ENCODE results near the gene BRD7.
"Not testable (repeated sequence)": the region's sequence is repeated elsewhere in the genome, so short reads cannot be mapped to it uniquely, and the experiment has no call there.

The BRD7 gene

DNA sequence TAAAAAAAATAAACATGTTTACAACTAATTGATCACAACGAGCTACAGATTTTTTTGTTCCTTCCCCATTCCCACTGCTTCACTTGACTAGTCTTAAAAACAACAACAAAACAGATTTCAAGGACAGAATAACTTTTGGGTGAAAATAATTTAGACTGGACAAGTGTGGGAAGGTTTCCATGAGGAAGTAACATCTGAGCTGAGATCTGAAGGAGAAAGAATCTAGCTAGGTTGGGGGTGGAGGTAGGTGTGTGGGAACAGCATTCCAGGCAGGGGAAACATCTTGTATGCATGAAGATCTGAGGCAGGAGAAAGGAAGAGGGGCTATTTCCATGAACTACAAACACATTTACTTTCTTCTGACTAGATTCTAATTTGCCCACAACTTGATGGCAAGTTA lies 9.2 kb downstream of the BRD7 start:
- Histone ChIP-seq H3K27ac (ENCODE audit: insufficient read depth, low read depth, low read length, poor library complexity, severe bottlenecking) (no peak overlapping the region), H3K27me3 (ENCODE audit: control insufficient read depth, insufficient read depth, low read length, poor library complexity, severe bottlenecking) (no peaks in the 10 kb centered on the region), H3K36me3 (ENCODE audit: control insufficient read depth, insufficient read depth, low read length) (peaks cover 28% of the 10 kb centered on the region), H3K9me3 (ENCODE audit: control insufficient read depth, low read length) (no peaks in the 10 kb centered on the region), H3K4me3 (ENCODE audit: insufficient read depth, low read depth, low read length) (no peak overlapping the region), H3K4me1 (ENCODE audit: control insufficient read depth, insufficient read depth, low read length) (no peaks in the 10 kb centered on the region)
- WGBS, 2 experiments: 88 to 92% methylated on average over 1 of the region's 1 CpG

- WGBS, 2 experiments: 85 to 92% methylated on average over 6 to 8 of the region's 11 CpGs
- no peak overlapping the region for H3K4me3 ChIP-seq (ENCODE audit: insufficient read depth, low read depth, low read length)
- no peaks in the 10 kb centered on the region for H3K4me1 ChIP-seq (ENCODE audit: control insufficient read depth, insufficient read depth, low read length)
- no peak overlapping the region for H3K27ac ChIP-seq (ENCODE audit: insufficient read depth, low read depth, low read length, poor library complexity, severe bottlenecking)
- H3K27me3 ChIP-seq (ENCODE audit: control insufficient read depth, insufficient read depth, low read length, poor library complexity, severe bottlenecking): no peaks in the 10 kb centered on the region
- no peaks in the 10 kb centered on the region for H3K9me3 ChIP-seq (ENCODE audit: control insufficient read depth, low read length)
- H3K36me3 ChIP-seq (ENCODE audit: control insufficient read depth, insufficient read depth, low read length): peaks cover 39% of the 10 kb centered on the region
Measured at GRCh38 chr16:50354629-50355456, 13.9 kb downstream of the BRD7 start.

GRCh38 chr16:50354082-50354481 lies 14.7 kb downstream of the BRD7 start:
- Histone ChIP-seq H3K9me3 (ENCODE audit: control insufficient read depth, low read length) (no peaks in the 10 kb centered on the region), H3K27me3 (ENCODE audit: control insufficient read depth, insufficient read depth, low read length, poor library complexity, severe bottlenecking) (no peaks in the 10 kb centered on the region), H3K4me3 (ENCODE audit: insufficient read depth, low read depth, low read length) (no peak overlapping the region), H3K36me3 (ENCODE audit: control insufficient read depth, insufficient read depth, low read length) (peaks cover 47% of the 10 kb centered on the region), H3K4me1 (ENCODE audit: control insufficient read depth, insufficient read depth, low read length) (no peaks in the 10 kb centered on the region), H3K27ac (ENCODE audit: insufficient read depth, low read depth, low read length, poor library complexity, severe bottlenecking) (no peak overlapping the region)
- WGBS, 2 experiments: 80% methylated on average over 1 of the region's 1 CpG; no CpG with 5 or more reads in 1 of the 2 experiments

DNA sequence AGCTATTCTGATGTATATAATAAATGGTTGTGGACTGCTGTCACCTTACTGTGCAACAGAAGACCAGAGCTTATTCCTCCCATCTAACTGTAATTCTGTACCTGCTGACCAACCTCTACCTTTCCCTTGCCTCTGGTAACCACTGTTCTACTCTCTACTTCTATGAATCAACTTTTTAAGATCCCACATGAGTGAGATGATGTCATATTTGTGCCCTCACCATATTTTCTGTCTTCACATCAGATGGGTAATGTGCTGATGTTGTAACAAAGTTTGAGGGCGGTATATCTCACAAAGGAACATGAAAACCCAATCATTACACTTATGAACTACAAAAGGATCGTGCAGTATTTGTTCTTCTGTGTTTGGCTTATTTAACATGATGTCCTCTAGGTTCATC lies 16.8 kb downstream of the BRD7 start:
- Histone ChIP-seq H3K9me3 (ENCODE audit: control insufficient read depth, low read length) (no peaks in the 10 kb centered on the region), H3K27me3 (ENCODE audit: control insufficient read depth, insufficient read depth, low read length, poor library complexity, severe bottlenecking) (no peaks in the 10 kb centered on the region), H3K4me3 (ENCODE audit: insufficient read depth, low read depth, low read length) (no peak overlapping the region), H3K4me1 (ENCODE audit: control insufficient read depth, insufficient read depth, low read length) (no peaks in the 10 kb centered on the region), H3K27ac (ENCODE audit: insufficient read depth, low read depth, low read length, poor library complexity, severe bottlenecking) (no peak overlapping the region), H3K36me3 (ENCODE audit: control insufficient read depth, insufficient read depth, low read length) (peaks cover 46% of the 10 kb centered on the region)
- 100% methylated on average over 2 of the region's 2 CpGs; no CpG with 5 or more reads in 1 of the 2 experiments for WGBS, 2 experiments

DNA sequence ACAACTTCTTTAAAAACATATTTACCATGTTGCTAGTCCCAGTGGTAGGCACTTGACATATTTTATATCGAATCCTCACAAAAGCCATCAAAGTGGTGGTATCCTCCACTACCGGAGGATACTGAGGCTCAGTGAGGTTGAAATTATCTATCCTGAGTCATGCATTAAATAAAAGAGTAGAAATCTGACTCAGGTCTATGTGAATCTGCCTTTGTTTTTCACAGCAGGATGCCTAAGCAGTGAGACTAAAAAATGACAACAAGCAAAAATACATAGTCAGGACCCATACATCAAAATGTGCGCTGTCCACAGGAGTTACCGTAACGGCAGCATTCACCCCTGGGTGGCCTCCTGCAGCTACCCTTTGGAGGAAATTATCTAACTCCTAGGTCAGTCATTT lies 17.7 kb downstream of the BRD7 start:
- Histone ChIP-seq H3K9me3 (ENCODE audit: control insufficient read depth, low read length) (no peaks in the 10 kb centered on the region), H3K4me3 (ENCODE audit: insufficient read depth, low read depth, low read length) (no peak overlapping the region), H3K27ac (ENCODE audit: insufficient read depth, low read depth, low read length, poor library complexity, severe bottlenecking) (no peak overlapping the region), H3K27me3 (ENCODE audit: control insufficient read depth, insufficient read depth, low read length, poor library complexity, severe bottlenecking) (no peaks in the 10 kb centered on the region), H3K36me3 (ENCODE audit: control insufficient read depth, insufficient read depth, low read length) (peaks cover 42% of the 10 kb centered on the region), H3K4me1 (ENCODE audit: control insufficient read depth, insufficient read depth, low read length) (no peaks in the 10 kb centered on the region)
- 97% methylated on average over 5 of the region's 5 CpGs for WGBS, 2 experiments

DNA sequence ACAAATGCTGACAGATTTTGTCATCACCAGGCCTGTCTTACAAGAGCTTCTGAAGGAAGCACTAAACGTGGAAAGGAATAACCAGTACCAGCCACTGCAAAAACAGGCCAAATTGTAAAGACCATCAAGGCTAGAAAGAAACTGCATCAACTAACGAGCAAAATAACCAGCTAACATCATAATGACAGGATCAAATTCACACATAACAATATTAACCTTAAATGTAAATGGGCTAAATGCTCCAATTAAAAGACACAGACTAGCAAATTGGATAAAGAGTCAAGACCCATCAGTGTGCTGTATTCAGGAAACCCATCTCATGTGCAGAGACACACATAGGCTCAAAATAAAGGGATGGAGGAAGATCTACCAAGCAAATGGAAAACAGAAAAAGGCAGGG lies 23.6 kb downstream of the BRD7 start:
- H3K27ac ChIP-seq (ENCODE audit: insufficient read depth, low read depth, low read length, poor library complexity, severe bottlenecking); H3K9me3 ChIP-seq (ENCODE audit: control insufficient read depth, low read length); H3K27me3 ChIP-seq (ENCODE audit: control insufficient read depth, insufficient read depth, low read length, poor library complexity, severe bottlenecking); H3K4me1 ChIP-seq (ENCODE audit: control insufficient read depth, insufficient read depth, low read length); H3K4me3 ChIP-seq (ENCODE audit: insufficient read depth, low read depth, low read length): not testable (repeated sequence)
- H3K36me3 ChIP-seq (ENCODE audit: control insufficient read depth, insufficient read depth, low read length): peaks cover 21% of the 10 kb centered on the region
- 84 to 100% methylated on average over 1 of the region's 2 CpGs for WGBS, 2 experiments

GRCh38 chr16:50343566-50343965 lies 25.2 kb downstream of the BRD7 start:
- not testable (repeated sequence) for H3K4me3 ChIP-seq (ENCODE audit: insufficient read depth, low read depth, low read length); H3K27me3 ChIP-seq (ENCODE audit: control insufficient read depth, insufficient read depth, low read length, poor library complexity, severe bottlenecking); H3K4me1 ChIP-seq (ENCODE audit: control insufficient read depth, insufficient read depth, low read length); H3K36me3 ChIP-seq (ENCODE audit: control insufficient read depth, insufficient read depth, low read length); H3K27ac ChIP-seq (ENCODE audit: insufficient read depth, low read depth, low read length, poor library complexity, severe bottlenecking); H3K9me3 ChIP-seq (ENCODE audit: control insufficient read depth, low read length)
- 68 to 69% methylated on average over 8 of the region's 8 CpGs for WGBS, 2 experiments

GRCh38 chr16:50340578-50340977 lies 28.2 kb downstream of the BRD7 start:
- Histone ChIP-seq H3K27ac (ENCODE audit: insufficient read depth, low read depth, low read length, poor library complexity, severe bottlenecking) (no peak overlapping the region), H3K4me3 (ENCODE audit: insufficient read depth, low read depth, low read length) (no peak overlapping the region), H3K4me1 (ENCODE audit: control insufficient read depth, insufficient read depth, low read length) (no peaks in the 10 kb centered on the region), H3K27me3 (ENCODE audit: control insufficient read depth, insufficient read depth, low read length, poor library complexity, severe bottlenecking) (no peaks in the 10 kb centered on the region), H3K9me3 (ENCODE audit: control insufficient read depth, low read length) (no peaks in the 10 kb centered on the region), H3K36me3 (ENCODE audit: control insufficient read depth, insufficient read depth, low read length) (peaks cover 20% of the 10 kb centered on the region)
- 100% methylated on average over 1 to 2 of the region's 2 CpGs for WGBS, 2 experiments

DNA sequence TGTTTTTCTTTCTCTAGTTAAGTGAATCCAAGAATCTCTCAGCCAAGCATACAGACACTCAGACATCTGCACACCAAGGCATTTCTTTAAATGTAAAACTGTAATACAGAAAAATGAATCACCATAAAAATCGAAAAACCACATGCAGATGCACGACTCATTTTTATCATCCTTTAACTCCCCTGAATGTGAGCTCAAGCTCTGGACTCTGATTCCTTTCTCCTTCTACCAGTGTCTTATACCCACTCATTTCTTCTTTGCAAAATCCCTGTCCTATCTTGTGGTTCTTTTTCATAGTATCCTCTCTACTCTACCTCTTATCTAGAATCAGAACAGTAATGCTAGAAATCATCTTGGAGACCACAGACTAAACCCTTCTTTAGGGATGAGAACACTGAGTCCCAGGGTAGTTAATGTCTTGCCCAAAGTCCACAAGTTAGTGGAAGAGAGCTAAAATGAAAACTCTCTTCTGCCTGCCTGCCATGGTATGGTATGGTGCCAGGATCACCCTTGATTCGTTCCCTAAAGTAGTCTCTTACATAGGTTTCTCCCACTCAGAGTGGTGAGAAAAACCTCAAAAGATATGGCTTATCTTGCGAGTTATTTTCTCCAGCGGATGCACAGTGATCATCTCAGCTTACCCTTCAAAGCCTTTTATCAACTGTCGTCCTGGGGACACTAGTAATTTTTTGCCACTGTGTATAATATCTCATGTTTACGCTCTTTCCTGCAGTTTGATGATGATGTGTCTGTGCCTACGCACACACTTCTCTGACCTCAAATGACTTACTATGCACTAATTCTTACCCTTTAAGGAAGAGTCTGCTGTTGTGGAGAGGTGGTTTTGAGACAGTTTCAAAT lies 30.2 kb downstream of the BRD7 start:
- WGBS, 2 experiments: 94 to 96% methylated on average over 7 to 8 of the region's 8 CpGs
- peaks cover 33% of the 10 kb centered on the region for H3K36me3 ChIP-seq (ENCODE audit: control insufficient read depth, insufficient read depth, low read length)
- no peak overlapping the region for H3K27ac ChIP-seq (ENCODE audit: insufficient read depth, low read depth, low read length, poor library complexity, severe bottlenecking)
- no peak overlapping the region for H3K4me3 ChIP-seq (ENCODE audit: insufficient read depth, low read depth, low read length)
- H3K4me1 ChIP-seq (ENCODE audit: control insufficient read depth, insufficient read depth, low read length): no peaks in the 10 kb centered on the region
- H3K27me3 ChIP-seq (ENCODE audit: control insufficient read depth, insufficient read depth, low read length, poor library complexity, severe bottlenecking): no peaks in the 10 kb centered on the region
- H3K9me3 ChIP-seq (ENCODE audit: control insufficient read depth, low read length): no peaks in the 10 kb centered on the region

DNA sequence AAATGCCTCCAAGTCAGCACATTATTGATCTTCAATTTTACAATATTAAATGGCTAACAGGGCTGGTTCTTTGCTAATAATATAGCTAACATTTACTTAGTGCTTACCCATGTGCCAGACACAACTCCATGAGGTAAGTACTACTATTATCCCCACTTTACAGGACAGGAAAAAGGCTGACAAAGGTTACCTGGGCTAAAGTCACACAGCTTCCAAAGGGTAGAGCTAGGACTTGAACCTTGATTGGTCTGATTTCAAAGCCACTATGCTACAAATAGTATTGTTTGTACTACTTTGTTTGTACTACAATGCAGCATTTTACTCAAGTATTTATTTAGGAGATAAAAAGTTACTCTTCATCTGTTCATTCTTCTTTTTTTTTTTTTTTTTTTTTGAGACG lies 31.9 kb downstream of the BRD7 start:
- Histone ChIP-seq H3K4me3 (ENCODE audit: insufficient read depth, low read depth, low read length) (no peak overlapping the region), H3K27ac (ENCODE audit: insufficient read depth, low read depth, low read length, poor library complexity, severe bottlenecking) (no peak overlapping the region), H3K9me3 (ENCODE audit: control insufficient read depth, low read length) (no peaks in the 10 kb centered on the region), H3K36me3 (ENCODE audit: control insufficient read depth, insufficient read depth, low read length) (peaks cover 36% of the 10 kb centered on the region), H3K27me3 (ENCODE audit: control insufficient read depth, insufficient read depth, low read length, poor library complexity, severe bottlenecking) (no peaks in the 10 kb centered on the region), H3K4me1 (ENCODE audit: control insufficient read depth, insufficient read depth, low read length) (no peaks in the 10 kb centered on the region)
- WGBS, 2 experiments: 78% methylated on average over 1 of the region's 1 CpG; no CpG with 5 or more reads in 1 of the 2 experiments
